ENCODE measurements around the gene RCOR1.

Gene RCOR1

GRCh38 chr14:102746634-102747438 lies 154.4 kb downstream of the RCOR1 start:
- Histone ChIP-seq H3K4ac (ENCODE audit: low read length) (no peak overlapping the region), H2BK5ac (ENCODE audit: low read length) (no peak overlapping the region), H2AFZ (ENCODE audit: low read length) (no peak overlapping the region), H3K23ac (ENCODE audit: low read depth, low read length, poor library complexity) (no peak overlapping the region), H2AK5ac (ENCODE audit: low read depth, low read length) (peak overlapping the region; percentile 18), H3K27ac (replicated peaks; ENCODE audit: low read length) (no peak overlapping the region), H4K91ac (ENCODE audit: low read depth, low read length, poor library complexity) (no peak overlapping the region), H3K27me3 (ENCODE audit: control insufficient read depth in 3 of 3, insufficient read depth in 3 of 3, low read depth in 1 of 3, low read length in 3 of 3) (no peaks in the 10 kb centered on the region), H4K8ac (ENCODE audit: low read depth, low read length) (no peak overlapping the region), H3K4me2 (ENCODE audit: insufficient read depth, low read length, poor library complexity, severe bottlenecking) (no peak overlapping the region), H3K4me1 (ENCODE audit: control insufficient read depth in 2 of 2, insufficient read depth in 1 of 2, low read depth in 1 of 2, low read length in 2 of 2) (peaks cover 7 to 14% of the 10 kb centered on the region in 2 donors), H3K79me1 (ENCODE audit: low read depth, low read length) (no peaks in the 10 kb centered on the region), H3K36me3 (replicated peaks in 1 of 2; ENCODE audit: control insufficient read depth in 2 of 2, insufficient read depth in 2 of 2, low read length in 2 of 2) (no peaks in the 10 kb centered on the region), H2BK15ac (ENCODE audit: low read length) (peak overlapping the region; percentile 72), H2BK12ac (ENCODE audit: low read length) (peak overlapping the region; percentile 5), H2BK120ac (ENCODE audit: low read depth, low read length) (no peak overlapping the region), H3K9ac (ENCODE audit: low read depth, low read length, poor library complexity) (peak overlapping the region; percentile 34), H3K9me3 (replicated peaks in 1 of 2; ENCODE audit: control insufficient read depth in 2 of 2, insufficient read depth in 1 of 2, low read depth in 1 of 2, low read length in 2 of 2) (peaks cover 3 to 9% of the 10 kb centered on the region in 2 donors), H3K4me3 (ENCODE audit: low read length in 2 of 2) (no peak overlapping the region), H3K18ac (ENCODE audit: low read length) (peak overlapping the region; percentile 84), H3K14ac (ENCODE audit: low read length) (peak overlapping the region; percentile 63)
- WGBS, 2 donors (ENCODE audit: extremely low coverage in 2 of 2, insufficient read length in 2 of 2, insufficient replicate concordance in 1 of 2): no CpG with 5 or more reads among the region's 28 CpGs
- DNase-seq (ENCODE audit: low spot score): no peak

- peak overlapping the region; percentile 48 for H4K8ac ChIP-seq (ENCODE audit: low read depth, low read length)
- H3K27ac ChIP-seq (replicated peaks; ENCODE audit: low read length): no peak overlapping the region
- H3K18ac ChIP-seq (ENCODE audit: low read length): peak overlapping the region; percentile 86
- no peak overlapping the region for H4K91ac ChIP-seq (ENCODE audit: low read depth, low read length, poor library complexity)
- no peaks in the 10 kb centered on the region for H3K79me1 ChIP-seq (ENCODE audit: low read depth, low read length)
- H2BK120ac ChIP-seq (ENCODE audit: low read depth, low read length): peak overlapping the region; percentile 41
- peak overlapping the region; percentile 98 for H2AK5ac ChIP-seq (ENCODE audit: low read depth, low read length)
- no peaks in the 10 kb centered on the region for H3K36me3 ChIP-seq (replicated peaks in 1 of 2; ENCODE audit: control insufficient read depth in 2 of 2, insufficient read depth in 2 of 2, low read length in 2 of 2)
- H3K4me1 ChIP-seq (ENCODE audit: control insufficient read depth in 2 of 2, insufficient read depth in 1 of 2, low read depth in 1 of 2, low read length in 2 of 2): peaks cover 7 to 14% of the 10 kb centered on the region in 2 donors
- peak overlapping the region; percentile 31 for H3K14ac ChIP-seq (ENCODE audit: low read length)
- H3K9ac ChIP-seq (ENCODE audit: low read depth, low read length, poor library complexity): peak overlapping the region; percentile 63
- H3K23ac ChIP-seq (ENCODE audit: low read depth, low read length, poor library complexity): no peak overlapping the region
- H3K9me3 ChIP-seq (replicated peaks in 1 of 2; ENCODE audit: control insufficient read depth in 2 of 2, insufficient read depth in 1 of 2, low read depth in 1 of 2, low read length in 2 of 2): peaks cover 0 to 1% of the 10 kb centered on the region in 2 donors
- no peak overlapping the region for H3K4me3 ChIP-seq (ENCODE audit: low read length in 2 of 2)
- peak overlapping the region; percentile 95 for H2BK15ac ChIP-seq (ENCODE audit: low read length)
- no peak for DNase-seq (ENCODE audit: low spot score)
- peak overlapping the region; percentile 88 for H2BK12ac ChIP-seq (ENCODE audit: low read length)
- H3K27me3 ChIP-seq (ENCODE audit: control insufficient read depth in 3 of 3, insufficient read depth in 3 of 3, low read depth in 1 of 3, low read length in 3 of 3): no peaks in the 10 kb centered on the region
- H2BK5ac ChIP-seq (ENCODE audit: low read length): peak overlapping the region; percentile 15
- H3K4ac ChIP-seq (ENCODE audit: low read length): peak overlapping the region; percentile 95
- no CpG with 5 or more reads among the region's 8 CpGs for WGBS, 2 donors (ENCODE audit: extremely low coverage in 2 of 2, insufficient read length in 2 of 2, insufficient replicate concordance in 1 of 2)
- no peak overlapping the region for H2AFZ ChIP-seq (ENCODE audit: low read length)
- H3K4me2 ChIP-seq (ENCODE audit: insufficient read depth, low read length, poor library complexity, severe bottlenecking): no peak overlapping the region
These were observed 156.4 kb downstream of the RCOR1 start for GRCh38 chr14:102748806-102749205.

GRCh38 chr14:102749393-102750305 lies 157.2 kb downstream of the RCOR1 start:
- H3K14ac ChIP-seq (ENCODE audit: low read length): peak overlapping the region; percentile 65
- H3K23ac ChIP-seq (ENCODE audit: low read depth, low read length, poor library complexity): peak overlapping the region; percentile 1
- no peaks in the 10 kb centered on the region for H3K27me3 ChIP-seq (ENCODE audit: control insufficient read depth in 3 of 3, insufficient read depth in 3 of 3, low read depth in 1 of 3, low read length in 3 of 3)
- H2BK120ac ChIP-seq (ENCODE audit: low read depth, low read length): peak overlapping the region; percentile 96
- H3K9ac ChIP-seq (ENCODE audit: low read depth, low read length, poor library complexity): no peak overlapping the region
- H2AFZ ChIP-seq (ENCODE audit: low read length): peak overlapping the region; percentile 15
- H2BK5ac ChIP-seq (ENCODE audit: low read length): peak overlapping the region; percentile 15
- peaks cover 7 to 14% of the 10 kb centered on the region in 2 donors for H3K4me1 ChIP-seq (ENCODE audit: control insufficient read depth in 2 of 2, insufficient read depth in 1 of 2, low read depth in 1 of 2, low read length in 2 of 2)
- peak overlapping the region; percentile 96 for H4K91ac ChIP-seq (ENCODE audit: low read depth, low read length, poor library complexity)
- no peaks in the 10 kb centered on the region for H3K79me1 ChIP-seq (ENCODE audit: low read depth, low read length)
- peak overlapping the region; percentile 0 for H2BK15ac ChIP-seq (ENCODE audit: low read length)
- peak overlapping the region; percentile 86 for H3K18ac ChIP-seq (ENCODE audit: low read length)
- H4K8ac ChIP-seq (ENCODE audit: low read depth, low read length): peak overlapping the region; percentile 19
- H3K27ac ChIP-seq (replicated peaks; ENCODE audit: low read length): no peak overlapping the region
- H3K4me2 ChIP-seq (ENCODE audit: insufficient read depth, low read length, poor library complexity, severe bottlenecking): no peak overlapping the region
- peak overlapping the region; percentile 27 for H2BK12ac ChIP-seq (ENCODE audit: low read length)
- no peaks in the 10 kb centered on the region for H3K36me3 ChIP-seq (replicated peaks in 1 of 2; ENCODE audit: control insufficient read depth in 2 of 2, insufficient read depth in 2 of 2, low read length in 2 of 2)
- H3K4ac ChIP-seq (ENCODE audit: low read length): no peak overlapping the region
- peaks cover 0 to 1% of the 10 kb centered on the region in 2 donors for H3K9me3 ChIP-seq (replicated peaks in 1 of 2; ENCODE audit: control insufficient read depth in 2 of 2, insufficient read depth in 1 of 2, low read depth in 1 of 2, low read length in 2 of 2)
- H2AK5ac ChIP-seq (ENCODE audit: low read depth, low read length): peak overlapping the region; percentile 98
- no CpG with 5 or more reads among the region's 33 CpGs for WGBS, 2 donors (ENCODE audit: extremely low coverage in 2 of 2, insufficient read length in 2 of 2, insufficient replicate concordance in 1 of 2)
- no peak for DNase-seq (ENCODE audit: low spot score)
- no peak overlapping the region for H3K4me3 ChIP-seq (ENCODE audit: low read length in 2 of 2)

Data from neuronal stem cell (in vitro differentiated cells).